Endothelial cell (in vitro differentiated cells): Measurements from ENCODE around the gene KMO. TPM values are rescaled to one million over a fixed set of nuclear protein-coding genes. Genes with fewer than 3 reads are reported as not detected.

Source experiments
- DNase-seq: peaks from one replicate; pipeline ENCODE4 v3.0.0; 2021; ENCODE audit warnings: low spot score
- H3K27ac Mint-ChIP-seq: one replicate; pipeline ENCODE4 v1.8.0; 2021; ENCODE audit warnings: mixed read lengths, inconsistent platforms; ENCODE audit not compliant: unreplicated experiment
- H3K27me3 Mint-ChIP-seq: one replicate; pipeline ENCODE4 v1.8.0; 2021; ENCODE audit warnings: mild to moderate bottlenecking, moderate library complexity, mixed read lengths, inconsistent platforms; ENCODE audit not compliant: unreplicated experiment
- H3K36me3 Mint-ChIP-seq: one replicate; pipeline ENCODE4 v1.8.0; 2021; ENCODE audit warnings: mild to moderate bottlenecking, low read depth, mixed read lengths, inconsistent platforms; ENCODE audit not compliant: unreplicated experiment
- H3K4me1 Mint-ChIP-seq: one replicate; pipeline ENCODE4 v1.8.0; 2021; ENCODE audit warnings: mild to moderate bottlenecking, mixed read lengths, inconsistent platforms; ENCODE audit not compliant: unreplicated experiment
- H3K4me3 Mint-ChIP-seq: one replicate; pipeline ENCODE4 v1.8.0; 2021; ENCODE audit warnings: mild to moderate bottlenecking, mixed read lengths, inconsistent platforms; ENCODE audit not compliant: unreplicated experiment
- H3K9me3 Mint-ChIP-seq: one replicate; pipeline ENCODE4 v1.8.0; 2021; ENCODE audit warnings: mixed read lengths, inconsistent platforms; ENCODE audit not compliant: unreplicated experiment
- CTCF ChIP-seq: fragments of 200-600 bp; sonication (generic); IDR thresholded peaks from one replicate; pipeline ENCODE4 v1.5.0; 2021; ENCODE audit warnings: antibody characterized with exemption; ENCODE audit not compliant: unreplicated experiment
- total RNA-seq: library from RNA; stranded (reverse); fragmentation: NEBNext Ultra II Directional; extraction: Animal tissue kit (Norgen Biotek cat#: 25700); gene quantifications from one replicate; pipeline ENCODE4 v1.2.1, GENCODE V29; 2021; ENCODE audit not compliant: unreplicated experiment

KMO gene
- total RNA-seq, 1 donor from 2014 or later = not detected

GRCh38 chr1:241630005-241630404, 97.8 kb downstream of the KMO start:
- H3K9me3 Mint-ChIP-seq = no peaks in the 10 kb centered on the region
- TF ChIP-seq CTCF = no peak
- no peaks in the 10 kb centered on the region for H3K27me3 Mint-ChIP-seq
- H3K36me3 Mint-ChIP-seq = peaks cover 1% of the 10 kb centered on the region
- peaks cover 8% of the 10 kb centered on the region for H3K4me1 Mint-ChIP-seq
- H3K4me3 Mint-ChIP-seq = no peak overlapping the region
- no peak for DNase-seq
- no peak overlapping the region for H3K27ac Mint-ChIP-seq

- no peaks in the 10 kb centered on the region for H3K9me3 Mint-ChIP-seq
- no peak for TF ChIP-seq CTCF
- DNase-seq = no peak
- H3K27ac Mint-ChIP-seq = no peak overlapping the region
- peaks cover 8% of the 10 kb centered on the region for H3K4me1 Mint-ChIP-seq
- H3K36me3 Mint-ChIP-seq = peaks cover 6% of the 10 kb centered on the region
- H3K27me3 Mint-ChIP-seq = no peaks in the 10 kb centered on the region
- H3K4me3 Mint-ChIP-seq = no peak overlapping the region
Measured at GRCh38 chr1:241630476-241630875, 98.3 kb downstream of the KMO start.

GRCh38 chr1:241630899-241631298, 98.7 kb downstream of the KMO start:
- Mint-ChIP-seq H3K36me3 (peaks cover 7% of the 10 kb centered on the region), H3K9me3 (no peaks in the 10 kb centered on the region), H3K27me3 (no peaks in the 10 kb centered on the region), H3K27ac (no peak overlapping the region), H3K4me3 (no peak overlapping the region), H3K4me1 (peaks cover 8% of the 10 kb centered on the region)
- TF ChIP-seq CTCF = no peak
- no peak for DNase-seq

GRCh38 chr1:241631674-241632073, 99.5 kb downstream of the KMO start:
- Mint-ChIP-seq H3K27ac (no peak overlapping the region), H3K36me3 (peaks cover 7% of the 10 kb centered on the region), H3K4me3 (no peak overlapping the region), H3K27me3 (no peaks in the 10 kb centered on the region), H3K9me3 (no peaks in the 10 kb centered on the region), H3K4me1 (peaks cover 10% of the 10 kb centered on the region)
- TF ChIP-seq CTCF = no peak
- no peak for DNase-seq

- H3K27ac Mint-ChIP-seq = no peak overlapping the region
- no peaks in the 10 kb centered on the region for H3K9me3 Mint-ChIP-seq
- TF ChIP-seq CTCF = no peak
- peaks cover 18% of the 10 kb centered on the region for H3K4me1 Mint-ChIP-seq
- no peak for DNase-seq
- peaks cover 7% of the 10 kb centered on the region for H3K36me3 Mint-ChIP-seq
- H3K27me3 Mint-ChIP-seq = no peaks in the 10 kb centered on the region
- no peak overlapping the region for H3K4me3 Mint-ChIP-seq
Measured at GRCh38 chr1:241632987-241633386, 100.8 kb downstream of the KMO start.
